Measurements from ENCODE around the gene PNMA1.

PNMA1 gene

GRCh38 chr14:73661872-73662271, 52.3 kb downstream of the PNMA1 start:
- no peak for FAIRE-seq
- TF ChIP-seq TAF1 (IDR thresholded peaks at IDR 0.05; ENCODE audit: low read depth, low read length) (no peak), PAX5 (IDR thresholded peaks at IDR 0.05; ENCODE audit: insufficient read depth, low read length, severe bottlenecking) (no peak), POU2F2 (IDR thresholded peaks at IDR 0.05; ENCODE audit: low read depth, low read length) (no peak), POLR2AphosphoS5 (IDR thresholded peaks at IDR 0.05; ENCODE audit: low read depth, low read length) (no peak)
- no peak for DNase-seq (ENCODE audit: insufficient read length, low spot score)
